DMS79 treated with DMSO at 0.1 percent for 48 hours (cell line): ENCODE results near the gene TNMD.
"Not testable (repeated sequence)": the region's sequence is repeated elsewhere in the genome, so short reads cannot be mapped to it uniquely, and the experiment has no call there.

Experiments
- DNase-seq: peaks from one replicate; lab custom pipeline; 2025; lab: John Stamatoyannopoulos, UW

TNMD gene

DNA sequence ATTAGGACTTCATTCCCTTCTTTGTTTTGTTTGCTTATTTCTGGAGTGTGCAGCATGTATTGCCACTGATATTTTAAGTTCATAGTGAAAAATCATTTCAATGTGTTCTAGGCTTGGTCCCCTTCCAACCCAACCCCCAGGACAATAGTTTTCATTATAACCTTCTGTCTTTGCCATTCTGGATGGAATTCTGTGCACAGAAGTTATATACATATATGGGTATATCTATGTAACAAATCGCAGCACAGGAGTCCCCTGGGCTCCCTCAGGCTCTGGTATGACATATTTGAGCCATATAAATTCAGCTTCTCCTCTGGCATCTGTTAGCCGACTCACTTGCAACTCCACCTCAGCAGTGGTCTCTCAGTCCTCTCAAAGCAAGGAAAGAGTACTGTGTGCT is at the start of gene TNMD:
TSS of gene TNMD (plus strand) at position 326 of the 400 bp plus-strand sequence. CDS start 83 bp downstream, outside the sequence.
- DNase-seq = no peak

DNA sequence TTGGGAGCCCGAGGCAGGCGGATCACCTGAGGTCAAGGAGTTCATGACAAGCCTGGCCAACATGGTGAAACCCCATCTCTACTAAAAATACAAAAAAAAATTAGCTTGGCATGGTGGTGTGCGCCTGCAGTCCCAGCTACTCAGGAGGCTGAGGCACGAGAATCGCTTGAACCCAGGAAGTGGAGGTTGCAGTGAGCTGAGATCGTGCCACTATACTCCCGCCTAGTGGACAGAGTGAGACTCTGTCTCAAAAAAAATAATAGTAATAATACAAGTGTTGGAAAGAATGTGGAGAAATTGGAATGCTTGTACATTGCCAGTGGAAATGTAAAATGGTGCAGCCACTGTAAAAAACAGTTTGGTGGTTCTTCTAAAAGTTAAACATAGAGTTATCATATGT is 19.2 kb upstream of the TNMD start:
- not testable (repeated sequence) for DNase-seq

DNA sequence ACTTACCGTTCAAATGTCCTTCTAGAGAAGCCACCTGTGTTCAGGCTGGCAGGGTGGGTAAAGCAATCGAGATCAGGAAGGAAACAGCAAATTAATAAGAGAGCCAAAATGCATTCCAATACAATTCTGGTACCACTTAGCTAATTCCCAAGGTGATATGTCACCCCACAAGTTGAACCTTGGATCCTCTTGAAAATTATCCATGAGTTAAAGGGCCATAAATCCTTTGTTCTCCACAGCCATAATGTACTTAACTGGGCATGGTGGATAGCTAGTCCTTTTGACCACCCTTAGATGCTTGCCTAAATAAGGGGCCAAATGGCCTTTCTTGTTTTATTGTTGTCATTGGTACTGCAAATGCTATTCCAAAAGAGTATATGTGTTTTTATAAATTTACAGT is 2.0 kb downstream of the TNMD start:
- DNase-seq = no peak

DNA sequence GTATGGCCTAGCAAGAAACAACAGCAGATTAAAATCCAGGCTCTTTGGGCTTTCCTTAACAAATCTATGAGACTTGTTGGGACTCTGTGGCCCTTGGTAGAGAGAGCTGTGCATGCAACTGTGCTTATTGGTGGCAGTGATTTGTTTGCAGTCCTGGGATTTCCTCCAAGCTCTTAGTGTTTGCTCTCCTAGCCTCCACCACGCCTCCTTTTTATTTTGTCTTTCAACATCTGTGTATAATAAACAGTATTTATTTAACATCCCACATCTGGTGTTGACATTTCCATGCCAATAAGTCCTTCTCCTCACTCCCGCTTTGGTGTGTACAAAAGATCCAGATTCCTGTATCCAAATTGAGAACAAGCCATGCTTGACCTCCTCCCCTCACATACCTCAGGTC is 3.1 kb downstream of the TNMD start:
- DNase-seq = no peak

DNA sequence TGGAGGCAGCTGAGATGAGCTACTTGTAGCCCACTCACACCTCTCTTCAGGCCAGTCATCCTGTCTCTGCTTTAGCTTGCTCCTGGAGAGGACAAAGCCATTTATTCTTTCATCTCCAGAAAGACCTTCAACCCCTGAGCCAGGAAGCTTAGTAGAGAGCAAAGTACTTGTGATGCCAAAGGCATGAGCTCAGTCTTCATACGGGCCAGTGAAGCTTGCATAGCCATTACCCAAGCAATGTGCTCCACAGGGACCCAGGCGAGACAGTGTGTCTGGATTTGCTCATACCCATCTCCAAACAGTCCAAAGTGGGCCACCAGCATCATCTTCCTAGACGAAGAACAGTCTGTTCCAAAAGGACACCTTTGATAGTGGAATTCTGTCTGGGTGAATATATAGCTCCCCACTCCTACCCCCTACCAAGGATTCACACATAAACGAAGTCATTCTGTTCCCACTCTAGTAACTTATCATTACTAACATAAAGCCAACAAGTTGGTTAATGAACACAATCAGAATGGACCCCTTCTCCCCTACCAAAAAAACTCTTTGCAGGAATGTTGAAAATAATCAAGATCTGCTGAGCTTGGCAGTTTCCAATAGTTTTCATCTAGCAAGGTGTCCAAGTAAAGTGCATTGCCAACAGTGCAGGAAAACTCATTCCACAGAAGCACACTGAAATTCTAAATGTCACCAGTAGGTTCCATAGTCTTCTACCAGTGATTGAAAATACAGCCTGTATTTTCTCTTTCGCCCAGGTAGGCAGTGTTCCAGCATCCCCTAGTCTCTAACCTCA is 6.7 kb downstream of the TNMD start:
- no peak for DNase-seq

DNA sequence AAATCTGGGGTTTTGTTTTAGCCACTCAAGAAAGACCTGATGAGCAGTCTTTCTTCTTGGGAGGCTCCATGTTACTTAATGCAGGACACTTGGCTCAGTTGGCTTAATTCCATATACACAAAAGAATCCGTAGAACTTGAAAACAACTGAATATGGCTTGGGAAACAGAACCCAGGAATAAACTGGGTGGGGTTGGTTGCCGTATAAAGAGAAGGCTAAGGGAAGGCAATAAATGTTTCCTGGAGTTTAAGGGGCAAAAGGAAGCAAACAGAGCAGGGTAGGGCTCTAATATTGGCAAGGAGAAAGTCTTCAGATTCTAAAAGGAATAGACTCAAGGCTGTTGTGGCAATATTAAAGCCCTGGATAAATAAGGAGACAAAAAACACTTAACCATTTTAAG is 8.4 kb downstream of the TNMD start:
- no peak for DNase-seq

DNA sequence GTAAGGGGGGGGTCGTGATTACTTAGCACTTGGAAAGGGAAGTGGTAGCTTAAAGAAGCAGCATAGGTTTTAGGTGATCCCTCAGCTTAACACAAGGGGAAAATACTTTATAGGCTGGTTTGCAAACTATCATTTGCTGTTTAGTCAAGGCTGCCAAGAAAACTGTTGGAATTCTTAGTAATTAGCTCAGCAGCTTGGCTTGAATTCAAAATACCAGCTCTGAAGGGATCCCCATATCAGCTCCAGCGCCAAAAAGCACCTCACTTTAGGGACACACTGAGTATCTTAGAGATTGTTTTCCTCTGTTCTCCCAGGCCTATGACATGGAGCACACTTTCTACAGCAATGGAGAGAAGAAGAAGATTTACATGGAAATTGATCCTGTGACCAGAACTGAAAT is 8.8 kb downstream of the TNMD start:
- DNase-seq = no peak

DNA sequence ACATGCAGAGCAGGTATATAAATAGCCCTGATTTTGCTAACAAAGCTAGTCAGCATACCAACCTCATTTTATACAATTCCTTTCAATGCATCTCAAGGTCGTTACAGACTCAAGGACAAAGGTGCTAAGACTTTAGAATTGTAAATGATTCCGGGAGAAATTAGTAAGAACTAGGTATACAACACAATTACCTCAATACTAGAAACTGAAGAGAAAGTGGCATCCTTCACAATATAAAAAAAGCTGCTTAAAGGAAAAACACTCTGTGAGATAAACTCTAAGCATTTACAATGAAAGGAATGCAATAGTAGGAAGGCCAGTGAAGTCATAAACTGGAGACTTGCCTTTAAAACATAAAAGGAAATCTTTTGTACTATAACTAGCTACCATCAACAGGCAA is 11.9 kb downstream of the TNMD start:
- DNase-seq = no peak

DNA sequence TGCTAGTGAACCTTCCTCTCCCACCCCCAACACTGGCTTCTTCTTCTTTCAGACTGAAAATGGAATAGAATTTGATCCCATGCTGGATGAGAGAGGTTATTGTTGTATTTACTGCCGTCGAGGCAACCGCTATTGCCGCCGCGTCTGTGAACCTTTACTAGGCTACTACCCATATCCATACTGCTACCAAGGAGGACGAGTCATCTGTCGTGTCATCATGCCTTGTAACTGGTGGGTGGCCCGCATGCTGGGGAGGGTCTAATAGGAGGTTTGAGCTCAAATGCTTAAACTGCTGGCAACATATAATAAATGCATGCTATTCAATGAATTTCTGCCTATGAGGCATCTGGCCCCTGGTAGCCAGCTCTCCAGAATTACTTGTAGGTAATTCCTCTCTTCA is 14.7 kb downstream of the TNMD start:
- DNase-seq = no peak

DNA sequence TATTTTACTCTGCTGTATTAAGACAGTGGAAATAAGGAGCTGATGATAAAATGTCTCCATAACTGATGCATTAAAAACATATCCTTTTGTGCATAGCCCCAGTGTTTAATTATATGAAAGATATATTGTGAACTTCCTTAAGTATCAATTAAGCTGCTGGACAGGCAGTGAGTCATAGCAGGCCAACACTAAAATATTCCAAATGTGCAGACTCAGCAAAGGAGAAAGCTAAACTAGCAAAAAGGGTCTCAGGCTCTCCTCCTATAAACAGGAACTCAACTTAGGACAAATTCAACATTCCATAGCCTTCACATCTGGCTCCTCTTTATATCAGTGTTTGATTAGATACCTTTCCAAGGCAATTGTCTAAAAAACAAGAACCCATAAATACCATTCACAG is 15.6 kb downstream of the TNMD start:
- DNase-seq = no peak

DNA sequence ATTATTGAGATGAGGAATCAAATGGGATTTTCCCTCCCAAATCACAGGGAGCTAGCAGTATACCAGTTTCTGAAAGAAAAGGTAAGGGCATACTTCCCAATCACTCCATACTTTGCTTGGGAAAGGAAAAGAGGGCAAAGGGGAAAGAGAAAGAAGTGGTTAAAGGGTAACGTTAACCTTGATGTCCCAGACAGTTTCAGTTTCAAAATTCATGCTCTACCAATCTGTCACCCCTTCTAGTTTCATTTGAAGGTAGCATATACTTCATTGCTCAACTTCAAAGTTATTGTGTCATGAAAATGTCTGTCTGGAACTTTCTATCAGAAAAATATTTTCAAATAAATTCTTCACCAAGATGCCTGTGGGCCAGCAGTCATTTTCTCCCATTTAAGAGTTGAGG is 16.0 kb downstream of the TNMD start:
- no peak for DNase-seq

DNA sequence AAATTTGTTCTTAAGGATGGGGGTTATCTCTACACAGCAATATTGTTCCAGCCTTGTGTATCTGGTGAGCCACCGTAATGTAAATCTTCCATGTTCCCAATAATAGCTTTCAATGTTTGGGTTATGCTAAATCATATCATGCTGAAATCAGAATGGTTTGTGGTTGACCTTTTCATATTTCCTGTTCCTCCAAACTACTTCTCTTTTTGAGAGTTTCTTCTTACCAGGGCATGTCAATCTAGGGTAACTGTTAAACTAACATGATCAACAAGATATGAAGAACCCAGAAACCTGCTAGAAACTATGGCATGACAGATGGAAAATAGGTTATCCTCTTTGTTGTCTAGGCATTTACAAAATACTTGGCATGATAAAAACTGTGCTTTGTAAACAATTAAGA is 22.0 kb downstream of the TNMD start:
- DNase-seq = no peak

DNA sequence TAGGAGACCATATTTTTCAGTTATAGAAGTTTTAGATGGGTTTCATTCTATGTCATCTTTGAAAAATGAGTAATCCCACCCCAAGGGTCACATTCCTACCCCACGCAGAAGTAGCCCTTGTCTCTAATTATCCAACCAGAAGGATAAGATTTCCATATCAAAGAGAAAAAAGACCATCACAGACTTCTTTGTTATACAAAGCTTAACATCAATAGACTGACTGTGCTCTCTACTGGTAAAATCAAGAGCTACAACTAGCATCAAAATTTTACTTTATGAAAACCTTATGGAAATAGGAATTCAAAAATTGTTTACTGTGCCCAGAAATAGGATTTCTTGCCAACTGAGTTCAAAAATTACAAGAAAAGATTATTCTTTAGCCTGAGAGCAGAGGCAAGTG is 24.9 kb downstream of the TNMD start:
- no peak for DNase-seq

DNA sequence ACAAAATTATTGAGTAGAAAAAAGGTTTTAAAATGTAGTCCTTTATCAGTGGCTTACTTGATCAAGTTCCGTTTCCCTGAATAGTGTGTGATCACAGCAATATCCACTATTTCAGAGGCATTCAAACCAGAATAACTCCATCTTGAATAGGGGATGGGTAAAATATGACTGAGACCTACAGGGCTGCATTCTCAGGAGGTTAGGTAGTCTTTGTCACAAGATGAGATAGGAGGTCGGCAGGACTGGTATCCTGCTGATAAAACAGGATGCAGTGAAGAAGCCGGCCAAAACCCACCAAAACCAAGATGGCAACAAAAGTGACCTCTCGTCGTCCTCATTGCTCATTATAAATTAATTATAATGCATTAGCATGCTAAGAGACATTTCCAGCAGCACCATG is 27.2 kb downstream of the TNMD start:
- DNase-seq = no peak

DNA sequence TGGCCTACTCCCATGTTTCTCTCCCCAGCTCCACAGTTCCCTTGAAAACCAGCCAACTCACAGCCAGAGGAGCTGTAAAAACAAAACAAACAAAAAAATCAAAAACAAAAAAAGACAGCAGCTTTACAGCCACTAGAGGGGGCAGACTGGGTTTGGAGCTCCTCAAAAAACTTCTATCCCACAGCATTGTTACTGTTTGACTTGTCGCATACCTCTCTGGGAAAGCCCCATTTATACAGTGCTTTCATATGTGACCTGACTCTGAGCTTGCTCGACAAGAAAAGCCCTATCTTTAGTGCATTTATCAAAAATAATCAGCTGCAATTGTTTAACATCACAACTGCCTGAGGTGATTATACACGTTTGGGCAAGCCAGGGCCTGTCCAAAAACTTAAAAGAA is 30.3 kb downstream of the TNMD start:
- no peak for DNase-seq

DNA sequence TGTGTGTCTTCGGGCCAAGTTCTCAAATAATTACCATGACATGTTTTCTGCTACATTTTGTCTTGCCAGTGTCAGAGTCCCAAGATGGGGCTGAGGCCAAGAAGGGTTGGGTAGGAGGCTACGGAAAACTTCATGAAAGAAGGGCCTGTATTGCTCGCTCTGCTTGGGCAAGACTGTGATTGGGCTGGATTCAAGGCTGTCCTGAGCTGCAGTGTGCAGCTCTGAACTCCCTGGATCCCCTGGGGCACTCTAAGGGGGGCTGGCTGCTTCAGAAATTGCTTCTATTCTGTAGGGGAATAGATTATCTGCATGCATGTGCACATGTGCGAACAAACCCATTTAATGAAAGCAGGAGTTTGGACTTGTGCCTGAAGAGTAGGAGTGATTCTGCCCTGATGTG is 38.3 kb downstream of the TNMD start:
- DNase-seq = no peak

DNA sequence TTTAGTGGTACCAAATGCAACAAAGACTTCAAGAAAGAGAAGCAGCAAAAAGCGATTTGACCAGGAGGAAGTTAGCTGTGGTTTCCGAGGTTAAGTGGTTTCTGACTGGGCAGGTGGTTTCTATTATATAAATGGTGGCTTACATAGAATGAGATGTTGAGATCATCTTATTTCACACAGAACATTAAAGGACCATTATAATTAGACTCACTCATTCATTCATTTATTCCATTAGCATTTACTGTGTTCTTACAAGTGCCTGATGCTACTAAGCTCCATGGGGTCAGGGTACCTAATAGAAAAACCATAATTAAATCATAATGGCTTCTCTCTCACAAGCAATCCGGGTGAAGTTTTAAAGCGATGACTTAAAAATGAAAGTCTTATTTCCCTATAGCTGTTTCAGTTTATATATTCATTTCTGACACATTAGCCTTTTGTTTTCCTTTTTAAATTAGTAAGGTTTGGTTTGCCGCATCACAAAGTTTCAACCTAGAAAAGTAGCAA is 41.3 kb downstream of the TNMD start:
- DNase-seq = no peak

DNA sequence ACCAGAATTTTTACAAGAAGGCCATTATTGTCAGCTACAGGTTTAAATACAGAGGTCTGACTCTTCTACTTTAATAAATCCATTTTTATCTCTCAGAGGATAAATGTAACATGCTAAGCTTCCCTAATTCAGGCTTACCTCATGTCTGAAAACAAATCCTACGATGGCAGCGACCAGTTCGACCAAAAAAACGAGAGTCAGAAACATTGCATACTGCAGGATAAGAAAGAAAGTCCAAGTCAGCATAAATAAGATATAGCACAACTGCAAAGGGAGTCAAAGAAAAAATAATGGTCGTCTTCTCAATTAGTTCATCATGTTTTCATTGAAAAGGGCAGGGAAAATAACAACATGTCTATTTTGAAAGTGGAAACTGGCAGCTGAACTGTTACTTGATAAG is 50.3 kb downstream of the TNMD start:
- no peak for DNase-seq

DNA sequence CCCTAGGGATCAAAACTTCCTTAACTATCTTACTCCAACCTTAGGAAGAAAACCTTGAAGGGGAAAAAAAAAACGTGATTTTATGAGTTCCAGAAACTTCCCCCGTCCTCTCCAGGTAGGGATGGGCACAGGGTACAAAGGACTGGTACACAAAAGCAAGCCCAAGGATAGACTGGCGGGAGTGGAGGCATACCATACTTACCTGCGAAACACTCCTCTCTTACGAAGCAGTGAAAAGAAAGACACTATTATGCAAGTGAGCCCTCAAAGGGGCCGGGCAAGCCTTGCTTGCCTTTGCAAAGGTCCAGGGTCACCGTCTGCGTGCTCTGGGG is 51.2 kb downstream of the TNMD start:
- DNase-seq = peak; percentile 15

DNA sequence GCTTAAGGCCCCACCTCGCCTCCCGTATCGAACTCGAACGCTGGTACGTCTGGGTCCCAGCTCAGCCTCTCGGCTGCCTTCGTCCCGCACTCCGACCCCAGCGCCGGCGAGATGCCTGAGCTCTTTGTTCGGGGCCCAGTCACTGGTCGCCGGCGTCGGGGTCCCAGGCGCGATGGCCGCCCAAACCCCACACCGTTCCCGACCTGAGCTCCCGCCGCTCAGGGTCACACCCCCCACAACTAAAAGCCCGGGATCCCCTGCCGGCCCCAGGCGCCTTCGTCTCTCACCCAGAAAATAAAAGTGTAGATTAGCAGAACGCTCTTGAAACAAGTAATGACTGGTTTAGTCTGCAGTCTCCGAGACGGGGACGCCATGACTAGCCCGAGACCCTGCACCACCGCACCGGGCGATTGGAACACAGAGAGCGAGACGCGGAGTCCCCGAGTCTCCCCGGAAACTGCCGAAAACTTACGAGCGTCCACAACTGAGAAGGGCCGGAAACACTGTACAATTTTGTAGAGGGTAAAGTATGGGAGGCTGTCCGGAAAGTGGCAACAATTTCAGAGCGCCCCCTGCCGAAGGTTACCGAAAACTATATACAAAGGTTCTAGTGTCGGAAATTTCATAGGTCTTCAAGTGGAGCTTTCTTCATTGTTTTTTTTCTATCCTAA is 51.7 kb downstream of the TNMD start, which contains the start of gene TSPAN6:
TSS of gene TSPAN6 (minus strand) at position 486 of the 671 bp plus-strand sequence. CDS start at position 374, 112 bp downstream.
- peak; percentile 70 for DNase-seq

DNA sequence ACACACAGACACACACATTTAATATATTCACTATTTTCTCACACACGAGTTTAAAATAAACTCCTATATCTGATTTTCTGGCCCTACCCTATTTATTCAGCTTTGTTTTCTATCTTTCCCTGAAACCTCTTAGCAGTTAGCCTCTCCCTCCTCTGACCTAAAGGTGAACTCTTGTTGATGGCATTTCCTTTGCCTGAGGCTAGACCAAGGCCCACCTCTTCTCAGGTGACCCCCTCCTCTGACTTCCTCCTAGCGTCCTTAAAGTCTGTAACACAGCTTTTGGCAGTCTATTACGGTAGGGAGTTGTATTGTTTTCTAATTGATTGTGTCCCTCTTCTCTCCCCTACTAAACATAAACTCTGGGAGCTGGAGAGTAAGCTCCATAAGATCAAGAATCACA is 57.6 kb downstream of the TNMD start:
- no peak for DNase-seq

DNA sequence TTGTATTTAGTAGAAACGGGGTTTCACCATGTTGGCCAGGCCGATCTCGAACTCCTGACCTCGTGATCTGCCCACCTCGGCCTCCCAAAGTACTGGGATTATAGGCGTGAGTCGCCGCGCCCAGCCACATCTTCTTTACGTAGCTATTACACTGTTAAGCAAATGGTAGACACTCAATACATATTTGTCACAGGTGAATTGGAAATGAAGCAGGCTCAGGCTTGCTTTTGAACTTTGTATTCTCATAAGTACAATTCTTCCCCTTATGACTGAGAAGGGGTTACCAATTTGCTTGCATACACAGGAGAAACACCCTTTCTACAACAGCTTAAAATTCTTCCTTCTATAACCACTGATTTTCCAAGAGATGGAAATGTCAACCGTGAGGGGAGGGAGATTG is 58.5 kb downstream of the TNMD start:
- no peak for DNase-seq
